GM18909 (cell line): Measurements from ENCODE around the gene TMC5.
"Not testable (repeated sequence)": the region's sequence is repeated elsewhere in the genome, so short reads cannot be mapped to it uniquely, and the experiment has no call there.

Source experiments
- ATAC-seq: cut with Tn5 transposase; IDR thresholded peaks from one replicate; pipeline ENCODE4 v1.9.1; 2021; ENCODE audit warnings: mild to moderate bottlenecking; ENCODE audit not compliant: unreplicated experiment, poor library complexity

TMC5 gene

DNA sequence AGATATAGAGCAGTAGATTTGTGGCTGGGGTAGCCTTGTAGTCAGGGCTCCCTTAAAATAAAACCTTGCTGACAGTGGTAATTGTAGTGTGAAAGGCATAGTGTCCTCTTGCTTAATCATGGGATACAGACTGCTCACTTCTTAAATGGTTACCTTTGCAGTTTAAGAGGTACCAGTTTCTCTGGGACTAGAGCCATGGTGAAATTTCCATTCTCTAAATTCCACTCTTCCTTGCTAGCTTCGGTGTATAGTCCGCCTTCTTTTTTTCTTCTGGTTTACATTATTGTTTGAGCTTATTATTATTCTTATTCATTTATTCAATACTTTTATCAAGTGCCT, 107.7 kb downstream of the TMC5 start:
- ATAC-seq = no peak

DNA sequence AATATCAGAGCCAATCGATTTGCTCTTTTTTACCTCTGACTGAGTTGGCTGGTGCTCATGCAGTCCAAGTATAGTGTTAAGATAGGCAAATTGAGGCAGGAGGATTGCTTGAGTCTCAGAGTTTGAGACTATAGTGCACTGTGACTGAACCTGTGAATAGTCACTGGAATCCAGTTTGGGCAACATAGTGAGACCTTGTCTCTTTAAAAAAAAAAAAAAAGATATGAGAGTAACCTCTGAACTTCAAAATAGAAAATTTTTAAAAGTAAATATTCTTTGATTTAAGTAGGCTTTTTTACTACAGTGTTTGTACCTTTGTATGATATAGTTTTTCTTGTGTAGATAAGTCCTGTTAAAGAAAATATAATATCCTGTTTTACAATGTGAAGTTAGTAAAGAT, 109.5 kb downstream of the TMC5 start:
- no peak for ATAC-seq

DNA sequence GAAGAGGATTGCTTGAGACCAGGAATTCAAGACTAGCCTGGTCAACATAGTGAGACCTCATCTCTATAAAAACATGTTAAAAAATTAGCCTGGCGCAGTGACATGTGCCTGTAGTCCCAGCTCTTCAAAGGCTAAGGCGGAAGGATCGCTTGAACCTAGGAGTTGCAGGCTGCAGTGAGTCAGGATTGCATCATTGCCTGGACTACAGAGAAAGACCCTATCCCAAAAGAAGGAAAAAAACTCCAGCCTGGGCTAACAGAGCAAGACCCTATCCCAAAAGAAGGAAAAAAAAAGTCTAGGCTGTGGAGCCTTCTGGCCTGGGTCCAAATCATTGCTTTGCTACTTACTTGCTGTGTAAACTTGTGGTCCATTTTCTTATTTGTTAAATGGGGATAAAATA, 111.0 kb downstream of the TMC5 start:
- ATAC-seq = no peak

DNA sequence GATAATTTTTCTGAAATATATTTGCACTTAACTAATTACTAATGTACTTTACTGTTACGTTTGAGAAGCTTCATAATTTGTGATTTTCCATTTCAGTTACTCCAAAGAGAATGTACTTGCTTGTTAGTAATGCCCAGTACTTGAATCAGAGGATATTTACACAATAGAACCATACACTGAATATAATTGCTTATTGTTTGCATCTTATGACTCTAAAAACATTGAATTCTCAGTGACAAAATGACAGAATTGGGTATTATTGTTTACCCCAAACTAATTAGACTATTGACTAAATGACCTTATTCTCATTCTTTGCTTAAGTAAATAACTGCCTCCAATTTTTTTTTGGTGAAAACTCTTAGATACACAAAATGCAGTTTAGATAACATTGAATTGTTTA, 114.9 kb downstream of the TMC5 start:
- ATAC-seq = no peak

DNA sequence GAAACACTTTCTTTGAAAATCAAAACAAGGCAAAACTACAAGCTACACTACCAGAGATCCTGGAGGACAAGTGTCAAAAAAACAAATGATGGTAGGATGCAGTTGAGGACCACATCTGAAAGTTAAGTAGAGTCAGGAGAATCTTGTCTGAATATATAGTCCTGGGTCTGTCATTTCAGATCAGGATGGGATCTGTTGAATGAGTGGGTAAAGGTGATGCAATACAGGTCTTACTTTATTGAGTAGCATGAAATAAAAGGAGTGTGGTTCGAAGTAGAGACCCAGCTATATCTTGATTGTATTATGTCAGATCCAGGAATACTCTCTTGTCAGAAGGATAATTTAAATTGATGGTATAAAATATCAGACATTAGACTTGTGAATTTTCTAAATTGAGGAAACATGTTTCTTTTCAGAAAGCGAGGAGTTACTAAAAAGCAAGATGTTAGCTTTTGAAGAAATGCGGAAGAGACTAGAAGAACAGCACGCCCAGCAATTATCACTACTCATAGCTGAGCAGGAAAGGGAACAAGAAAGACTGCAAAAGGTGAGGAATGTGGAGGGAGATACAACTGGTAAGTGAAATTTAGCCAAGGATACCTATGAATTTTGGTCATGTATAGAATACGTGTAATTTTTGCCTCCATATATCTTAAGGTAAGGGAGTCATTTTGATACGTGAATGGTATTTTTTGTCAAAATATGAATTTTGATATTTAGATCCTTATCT, 122.7 kb downstream of the TMC5 start:
- no peak for ATAC-seq

DNA sequence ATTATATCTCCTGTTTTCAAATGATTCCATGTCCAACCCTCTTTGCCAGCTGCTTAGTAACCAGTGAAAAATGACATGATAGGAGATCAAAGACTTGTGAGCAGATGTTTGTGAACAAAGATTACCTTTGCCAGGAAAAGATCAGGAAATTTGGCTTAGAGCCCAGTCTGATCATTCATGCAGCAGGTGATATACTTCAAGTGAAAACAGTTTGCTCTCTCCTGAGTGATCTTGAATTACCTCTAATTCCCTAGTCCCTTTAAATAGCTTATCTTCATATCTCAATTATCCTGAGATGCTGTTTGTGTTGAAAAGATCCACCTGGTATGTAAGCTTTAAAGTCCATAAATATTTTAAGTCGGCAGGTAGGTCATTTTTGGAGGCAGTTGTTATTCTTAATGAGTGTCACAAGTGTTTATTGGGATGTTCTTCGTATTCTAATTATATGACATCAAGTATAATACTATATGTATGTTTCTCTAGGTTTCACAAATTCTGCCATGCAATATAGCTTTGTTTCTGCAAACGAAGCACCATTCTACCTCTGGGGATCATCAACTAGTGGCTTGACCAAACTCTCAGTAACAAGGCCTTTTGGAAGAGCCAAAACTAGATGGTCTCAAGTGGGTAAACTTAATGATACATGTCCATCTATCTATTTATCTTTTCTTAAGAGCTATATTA, 124.6 kb downstream of the TMC5 start:
- ATAC-seq = no peak

DNA sequence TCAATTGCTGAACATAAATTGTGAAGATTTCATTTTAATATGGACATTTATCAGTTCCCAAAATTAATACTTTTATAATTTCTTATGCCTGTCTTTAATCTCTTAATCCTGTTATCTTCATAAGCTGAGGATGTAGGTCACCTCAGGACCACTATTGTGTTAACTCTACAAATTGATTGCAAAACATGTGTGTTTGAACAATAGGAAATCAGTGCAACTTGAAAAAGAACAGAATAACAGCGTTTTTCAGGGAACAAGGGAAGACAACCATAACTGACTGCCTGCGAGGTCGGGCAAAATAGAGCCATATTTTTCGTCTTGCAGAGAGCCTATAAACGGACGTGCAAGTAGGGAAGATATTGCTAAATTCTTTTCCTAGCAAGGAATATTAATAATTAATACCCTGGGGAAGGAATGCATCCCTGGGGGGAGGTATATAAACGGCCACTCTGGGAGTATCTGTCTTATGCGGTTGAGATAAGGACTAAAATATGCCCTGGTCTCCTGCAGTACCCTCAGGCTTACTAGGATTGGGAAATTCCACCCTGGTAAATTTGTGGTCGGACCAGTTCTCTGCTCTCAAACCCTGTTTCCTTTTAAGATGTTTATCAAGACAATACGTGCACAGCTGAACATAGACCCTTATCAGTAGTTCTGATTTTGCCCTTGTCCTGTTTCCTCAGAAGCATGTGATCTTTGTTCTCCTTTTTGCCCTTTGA, 125.8 kb downstream of the TMC5 start:
- not testable (repeated sequence) for ATAC-seq

DNA sequence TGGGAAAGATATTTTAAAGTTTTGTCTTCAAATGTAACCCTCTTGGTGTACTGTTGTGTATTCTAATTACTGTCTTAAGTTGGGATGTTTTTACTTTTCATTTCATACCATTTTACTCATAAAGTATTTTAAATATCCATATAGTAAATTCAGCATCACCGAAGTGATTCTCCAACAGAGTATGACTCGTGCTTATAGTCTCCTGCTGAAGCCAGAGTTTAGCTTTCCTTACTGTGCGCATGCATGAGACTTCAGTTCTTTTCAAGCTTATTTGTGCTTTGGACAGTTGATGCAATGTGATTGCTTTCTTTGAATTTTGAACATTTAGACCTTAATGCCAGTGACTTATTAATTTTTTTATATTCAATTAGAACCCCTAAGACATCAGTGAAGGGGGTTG, 130.5 kb downstream of the TMC5 start:
- no peak for ATAC-seq
